Lower leg skin (tissue), 3 donors: Measurements from ENCODE around the gene CDX1.

Experiments
- CTCF ChIP-seq, 3 donors: fragments of 450-650 bp; IDR thresholded peaks; one replicate each; pipeline ENCODE4 v1.5.1; 2016; ENCODE audit warnings: antibody characterized with exemption in 3 of 3, mild to moderate bottlenecking in 3 of 3, moderate library complexity in 2 of 3
- POLR2A ChIP-seq, 2 donors: fragments of 450-650 bp; IDR thresholded peaks; one replicate each; pipeline ENCODE4 v1.6.1; 2016 to 2017; ENCODE audit warnings: antibody characterized with exemption in 2 of 2, mild to moderate bottlenecking in 1 of 2, moderate library complexity in 1 of 2

GRCh38 chr5:150164211-150164980 is 2.2 kb upstream of the CDX1 start:
- no peak for TF ChIP-seq POLR2A (IDR thresholded peaks at IDR 0.05)
- TF ChIP-seq CTCF (IDR thresholded peaks at IDR 0.05): no peak
